ENCODE measurements around the gene GNAT1. TPM values are rescaled to one million over a fixed set of nuclear protein-coding genes. Genes with fewer than 3 reads are reported as not detected.

The GNAT1 gene
- total RNA-seq, 1 donor from 2014 or later = 4.7 TPM

GRCh38 chr3:50154840-50155490 lies 36.4 kb upstream of the GNAT1 start, which contains the start of gene SEMA3F:
Gene SEMA3F (plus strand): TSS chr3:50155324. CDS start chr3:50159623, 4,299 bp downstream.
- TF ChIP-seq CTCF (IDR thresholded peaks at IDR 0.05) = peak in 1 of 3 experiments; percentile 33
- peaks cover 17 to 41% of the 10 kb centered on the region in 2 donors for H3K4me1 ChIP-seq

GRCh38 chr3:50155491-50155878 lies 35.9 kb upstream of the GNAT1 start:
- H3K36me3 ChIP-seq = no peaks in the 10 kb centered on the region
- TF ChIP-seq CTCF (IDR thresholded peaks at IDR 0.05) = no peak
- intact Hi-C loops (cut with DNase I) = loop anchor here (1.0 to 2.0 kb wide), 3 partner anchors 10 to 35 kb away; no protein-coding TSS in a partner anchor
- DNase-seq (ENCODE audit: low spot score in 2 of 2) = no peak
- H3K27ac ChIP-seq = peak overlapping the region in 1 of 2 donors; percentile 62
- peaks cover 17 to 45% of the 10 kb centered on the region in 2 donors for H3K4me1 ChIP-seq
- peak overlapping the region; percentile 62 to 75 for H3K4me3 ChIP-seq
- H3K9me3 ChIP-seq = no peaks in the 10 kb centered on the region
- no peaks in the 10 kb centered on the region for H3K27me3 ChIP-seq

More at GRCh38 chr3:50154840-50155490, 36.4 kb upstream of the GNAT1 start, which contains the start of gene SEMA3F:
- no peaks in the 10 kb centered on the region for H3K36me3 ChIP-seq
- peak within 1 kb of the TSS; percentile 62 to 94 for H3K27ac ChIP-seq
- H3K27me3 ChIP-seq = no peaks in the 10 kb centered on the region
- no peaks in the 10 kb centered on the region for H3K9me3 ChIP-seq
- H3K4me3 ChIP-seq = peak within 1 kb of the TSS; percentile 62 to 75
- intact Hi-C loops (cut with DNase I) = loop anchor here (1.0 to 2.0 kb wide), 3 partner anchors 10 to 34 kb away; no protein-coding TSS in a partner anchor
- peak in 1 of 2 donors; percentile 78 for DNase-seq (ENCODE audit: low spot score in 2 of 2)

GRCh38 chr3:50155891-50156290 lies 35.5 kb upstream of the GNAT1 start:
- H3K4me3 ChIP-seq = peak overlapping the region; percentile 62 to 75

GRCh38 chr3:50156549-50157493 lies 34.6 kb upstream of the GNAT1 start:
- intact Hi-C loops (cut with DNase I) = loop anchor here (2.0 kb wide), 1 partner anchor 14 kb away; no protein-coding TSS in a partner anchor
- no peaks in the 10 kb centered on the region for H3K27me3 ChIP-seq
- peak overlapping the region; percentile 45 to 75 for H3K4me3 ChIP-seq
- peak overlapping the region; percentile 88 to 94 for H3K27ac ChIP-seq
- no peak for DNase-seq (ENCODE audit: low spot score in 2 of 2)
- no peak for TF ChIP-seq CTCF (IDR thresholded peaks at IDR 0.05)
- no peaks in the 10 kb centered on the region for H3K36me3 ChIP-seq
- H3K4me1 ChIP-seq = peaks cover 17 to 51% of the 10 kb centered on the region in 2 donors
- H3K9me3 ChIP-seq = no peaks in the 10 kb centered on the region

More at GRCh38 chr3:50155891-50156290, 35.5 kb upstream of the GNAT1 start:
- peaks cover 17 to 48% of the 10 kb centered on the region in 2 donors for H3K4me1 ChIP-seq
- H3K9me3 ChIP-seq = no peaks in the 10 kb centered on the region
- DNase-seq (ENCODE audit: low spot score in 2 of 2) = no peak
- intact Hi-C loops (cut with DNase I) = loop anchor here (1.0 to 2.0 kb wide), 4 partner anchors 9 to 35 kb away; no protein-coding TSS in a partner anchor
- no peaks in the 10 kb centered on the region for H3K36me3 ChIP-seq
- TF ChIP-seq CTCF (IDR thresholded peaks at IDR 0.05) = no peak
- peak overlapping the region in 1 of 2 donors; percentile 94 for H3K27ac ChIP-seq
- H3K27me3 ChIP-seq = no peaks in the 10 kb centered on the region

GRCh38 chr3:50157827-50158529 lies 33.4 kb upstream of the GNAT1 start:
- intact Hi-C loops (cut with DNase I) = loop anchor here (2.0 kb wide), 1 partner anchor 13 kb away; no protein-coding TSS in a partner anchor
- peak overlapping the region; percentile 88 to 94 for H3K27ac ChIP-seq
- H3K27me3 ChIP-seq = no peaks in the 10 kb centered on the region
- H3K4me1 ChIP-seq = peaks cover 20 to 63% of the 10 kb centered on the region in 2 donors
- TF ChIP-seq CTCF (IDR thresholded peaks at IDR 0.05) = no peak
- peak overlapping the region in 1 of 2 donors; percentile 75 for H3K4me3 ChIP-seq
- H3K9me3 ChIP-seq = no peaks in the 10 kb centered on the region
- peak in 1 of 2 donors; percentile 74 for DNase-seq (ENCODE audit: low spot score in 2 of 2)
- H3K36me3 ChIP-seq = no peaks in the 10 kb centered on the region

All from ascending aorta (tissue), 2 donors.